SJCRH30 (cell line): ENCODE results near the gene AP4M1. TPM values are rescaled to one million over a fixed set of nuclear protein-coding genes. Genes with fewer than 3 reads are reported as not detected.

Source experiments
- DNase-seq, 2 experiments: peaks; one replicate each; pipeline ENCODE4 v3.0.0-alpha.2; 2015 to 2020
- H3K27ac ChIP-seq: fragments of 250-450 bp; sonication (Bioruptor Pico); 2 replicates; pipeline ENCODE4 v1.5.1; 2020; ENCODE audit warnings: mild to moderate bottlenecking, moderate library complexity
- H3K27me3 ChIP-seq: fragments of 250-450 bp; sonication (Bioruptor Pico); 2 replicates; pipeline ENCODE4 v1.5.1; 2020; ENCODE audit warnings: mild to moderate bottlenecking, moderate library complexity
- H3K36me3 ChIP-seq: fragments of 250-450 bp; sonication (Bioruptor Pico); 2 replicates; pipeline ENCODE4 v1.5.1; 2020; ENCODE audit warnings: mild to moderate bottlenecking, moderate library complexity
- H3K4me1 ChIP-seq: fragments of 250-450 bp; sonication (Bioruptor Pico); 2 replicates; pipeline ENCODE4 v1.5.1; 2020; ENCODE audit warnings: mild to moderate bottlenecking, moderate library complexity
- H3K4me3 ChIP-seq: fragments of 250-450 bp; sonication (Bioruptor Pico); 2 replicates; pipeline ENCODE4 v1.5.1; 2020; ENCODE audit warnings: mild to moderate bottlenecking, moderate library complexity
- H3K9me3 ChIP-seq: fragments of 250-450 bp; sonication (Bioruptor Pico); replicated peaks from 2 replicates; pipeline ENCODE4 v1.5.1; 2020; ENCODE audit warnings: mild to moderate bottlenecking, moderate library complexity
- total RNA-seq: library from RNA; depleted of rRNA; stranded (reverse); fragments of >200 nt; shearing (Covaris generic); gene quantifications from 2 replicates; pipeline ENCODE4 v1.2.3, GENCODE V29; 2014

AP4M1 gene
- total RNA-seq, 1 experiment from 2014 or later = 13.9 TPM

- no peak overlapping the region for H3K4me3 ChIP-seq
- peak; percentile 26 to 46 for DNase-seq
- peak overlapping the region; percentile 76 for H3K27ac ChIP-seq
- H3K9me3 ChIP-seq = no peaks in the 10 kb centered on the region
- no peaks in the 10 kb centered on the region for H3K27me3 ChIP-seq
- peaks cover 57% of the 10 kb centered on the region for H3K36me3 ChIP-seq
- H3K4me1 ChIP-seq = peaks cover 24% of the 10 kb centered on the region
These were observed 9.8 kb upstream of the AP4M1 start for GRCh38 chr7:100091411-100092181.

GRCh38 chr7:100093054-100093453 is 8.4 kb upstream of the AP4M1 start:
- H3K9me3 ChIP-seq = no peaks in the 10 kb centered on the region
- DNase-seq = no peak
- H3K4me1 ChIP-seq = peaks cover 24% of the 10 kb centered on the region
- H3K4me3 ChIP-seq = no peak overlapping the region
- peaks cover 71% of the 10 kb centered on the region for H3K36me3 ChIP-seq
- no peaks in the 10 kb centered on the region for H3K27me3 ChIP-seq
- no peak overlapping the region for H3K27ac ChIP-seq

GRCh38 chr7:100093498-100093897 is 7.9 kb upstream of the AP4M1 start:
- Histone ChIP-seq H3K4me3 (no peak overlapping the region), H3K27me3 (no peaks in the 10 kb centered on the region), H3K36me3 (peaks cover 76% of the 10 kb centered on the region), H3K4me1 (peaks cover 24% of the 10 kb centered on the region), H3K27ac (no peak overlapping the region), H3K9me3 (no peaks in the 10 kb centered on the region)
- DNase-seq = no peak

GRCh38 chr7:100093925-100094486 is 7.4 kb upstream of the AP4M1 start:
- H3K27me3 ChIP-seq = no peaks in the 10 kb centered on the region
- H3K36me3 ChIP-seq = peaks cover 81% of the 10 kb centered on the region
- no peak overlapping the region for H3K27ac ChIP-seq
- peaks cover 24% of the 10 kb centered on the region for H3K4me1 ChIP-seq
- H3K4me3 ChIP-seq = no peak overlapping the region
- no peak for DNase-seq
- no peaks in the 10 kb centered on the region for H3K9me3 ChIP-seq

GRCh38 chr7:100095289-100095688 is 6.2 kb upstream of the AP4M1 start:
- Histone ChIP-seq H3K27me3 (no peaks in the 10 kb centered on the region), H3K4me3 (no peak overlapping the region), H3K4me1 (peaks cover 19% of the 10 kb centered on the region), H3K36me3 (peaks cover 94% of the 10 kb centered on the region), H3K9me3 (no peaks in the 10 kb centered on the region), H3K27ac (no peak overlapping the region)
- no peak for DNase-seq

- DNase-seq = no peak
- no peaks in the 10 kb centered on the region for H3K27me3 ChIP-seq
- H3K36me3 ChIP-seq = peaks cover 96% of the 10 kb centered on the region
- H3K4me3 ChIP-seq = no peak overlapping the region
- no peak overlapping the region for H3K27ac ChIP-seq
- H3K9me3 ChIP-seq = no peaks in the 10 kb centered on the region
- H3K4me1 ChIP-seq = peaks cover 15% of the 10 kb centered on the region
These were observed 5.7 kb upstream of the AP4M1 start for GRCh38 chr7:100095704-100096103.

GRCh38 chr7:100098913-100099312 is 2.5 kb upstream of the AP4M1 start:
- DNase-seq = no peak
- H3K9me3 ChIP-seq = no peaks in the 10 kb centered on the region
- no peaks in the 10 kb centered on the region for H3K27me3 ChIP-seq
- peaks cover 66% of the 10 kb centered on the region for H3K36me3 ChIP-seq
- H3K4me1 ChIP-seq = no peaks in the 10 kb centered on the region
- no peak overlapping the region for H3K27ac ChIP-seq
- H3K4me3 ChIP-seq = no peak overlapping the region

- Histone ChIP-seq H3K4me3 (peak overlapping the region; percentile 93), H3K27ac (no peak overlapping the region), H3K4me1 (no peaks in the 10 kb centered on the region), H3K27me3 (no peaks in the 10 kb centered on the region), H3K9me3 (no peaks in the 10 kb centered on the region), H3K36me3 (peaks cover 60% of the 10 kb centered on the region)
- DNase-seq = no peak
These were observed 2.0 kb upstream of the AP4M1 start for GRCh38 chr7:100099452-100099851.

GRCh38 chr7:100100420-100101015 is 925 bp upstream of the AP4M1 start:
- no peaks in the 10 kb centered on the region for H3K9me3 ChIP-seq
- no peaks in the 10 kb centered on the region for H3K27me3 ChIP-seq
- peak overlapping the region; percentile 93 for H3K4me3 ChIP-seq
- peak; percentile 93 to 94 for DNase-seq
- H3K27ac ChIP-seq = peak overlapping the region; percentile 98
- H3K36me3 ChIP-seq = peaks cover 50% of the 10 kb centered on the region
- no peaks in the 10 kb centered on the region for H3K4me1 ChIP-seq

- H3K4me1 ChIP-seq = no peaks in the 10 kb centered on the region
- peaks cover 32% of the 10 kb centered on the region for H3K36me3 ChIP-seq
- H3K27ac ChIP-seq = no peak overlapping the region
- H3K27me3 ChIP-seq = no peaks in the 10 kb centered on the region
- DNase-seq = no peak
- no peaks in the 10 kb centered on the region for H3K9me3 ChIP-seq
- H3K4me3 ChIP-seq = no peak overlapping the region
These were observed 1.8 kb downstream of the AP4M1 start for GRCh38 chr7:100102950-100103840.

- no peaks in the 10 kb centered on the region for H3K27me3 ChIP-seq
- peaks cover 24% of the 10 kb centered on the region for H3K36me3 ChIP-seq
- no peak for DNase-seq
- no peaks in the 10 kb centered on the region for H3K9me3 ChIP-seq
- H3K4me1 ChIP-seq = no peaks in the 10 kb centered on the region
- no peak overlapping the region for H3K4me3 ChIP-seq
- no peak overlapping the region for H3K27ac ChIP-seq
These were observed 4.1 kb downstream of the AP4M1 start for GRCh38 chr7:100105534-100105933.

- H3K4me1 ChIP-seq = no peaks in the 10 kb centered on the region
- no peak overlapping the region for H3K4me3 ChIP-seq
- no peak overlapping the region for H3K27ac ChIP-seq
- H3K36me3 ChIP-seq = peaks cover 26% of the 10 kb centered on the region
- no peaks in the 10 kb centered on the region for H3K27me3 ChIP-seq
- no peak for DNase-seq
- H3K9me3 ChIP-seq = no peaks in the 10 kb centered on the region
These were observed 5.2 kb downstream of the AP4M1 start for GRCh38 chr7:100106633-100107032.

GRCh38 chr7:100107125-100107737 is 5.8 kb downstream of the AP4M1 start:
- no peaks in the 10 kb centered on the region for H3K9me3 ChIP-seq
- DNase-seq = no peak
- H3K36me3 ChIP-seq = peaks cover 27% of the 10 kb centered on the region
- no peaks in the 10 kb centered on the region for H3K27me3 ChIP-seq
- no peaks in the 10 kb centered on the region for H3K4me1 ChIP-seq
- H3K4me3 ChIP-seq = no peak overlapping the region
- H3K27ac ChIP-seq = no peak overlapping the region

GRCh38 chr7:100107890-100108289 is 6.4 kb downstream of the AP4M1 start:
- no peak for DNase-seq
- Histone ChIP-seq H3K36me3 (peaks cover 31% of the 10 kb centered on the region), H3K4me3 (no peak overlapping the region)

More at GRCh38 chr7:100107890-100108289, 6.4 kb downstream of the AP4M1 start:
- H3K4me1 ChIP-seq = no peaks in the 10 kb centered on the region
- H3K9me3 ChIP-seq = no peaks in the 10 kb centered on the region
- H3K27me3 ChIP-seq = no peaks in the 10 kb centered on the region
- H3K27ac ChIP-seq = no peak overlapping the region
